NCI-H1417 (cell line): Measurements from ENCODE around the gene FGD2.

Experiments used
- DNase-seq, 3 experiments: peaks; one replicate each; lab custom pipeline; 2025; lab: John Stamatoyannopoulos, UW

FGD2 gene

GRCh38 chr6:37018198-37019064 is 13.0 kb downstream of the FGD2 start:
- peak; percentile 77 to 92 (median 86) for DNase-seq

GRCh38 chr6:37019065-37019450 is 13.6 kb downstream of the FGD2 start:
- peak; percentile 62 to 86 (median 76) for DNase-seq

DNA sequence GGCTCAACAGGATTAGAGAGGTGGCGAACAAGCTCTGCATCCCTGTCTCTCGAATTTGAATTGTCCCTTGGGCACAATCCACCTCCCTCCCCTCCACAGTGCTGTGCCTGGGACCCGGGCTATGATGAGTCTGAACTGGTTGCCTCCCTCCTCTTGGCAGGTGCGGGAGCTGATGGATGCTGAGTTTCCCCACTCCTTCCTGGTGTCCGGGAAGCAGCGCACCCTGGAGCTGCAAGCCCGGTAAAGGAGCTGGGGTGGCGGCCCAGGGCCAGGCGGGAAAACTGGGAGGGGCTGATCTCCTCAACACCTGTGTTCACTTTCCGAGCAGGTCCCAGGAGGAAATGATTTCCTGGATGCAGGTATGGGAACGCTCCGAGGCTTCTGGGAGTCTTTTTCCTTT is 14.9 kb downstream of the FGD2 start:
- peak; percentile 39 to 64 (median 49) for DNase-seq

- no peak for DNase-seq
Observed at GRCh38 chr6:37020812-37021211, 15.4 kb downstream of the FGD2 start.

GRCh38 chr6:37021356-37022129 is 16.1 kb downstream of the FGD2 start:
- peak in 1 of 3 experiments; percentile 44 for DNase-seq

- no peak for DNase-seq
Observed at GRCh38 chr6:37022135-37022863, 16.8 kb downstream of the FGD2 start.

- DNase-seq: no peak
Observed at GRCh38 chr6:37024656-37025337, 19.3 kb downstream of the FGD2 start.

DNA sequence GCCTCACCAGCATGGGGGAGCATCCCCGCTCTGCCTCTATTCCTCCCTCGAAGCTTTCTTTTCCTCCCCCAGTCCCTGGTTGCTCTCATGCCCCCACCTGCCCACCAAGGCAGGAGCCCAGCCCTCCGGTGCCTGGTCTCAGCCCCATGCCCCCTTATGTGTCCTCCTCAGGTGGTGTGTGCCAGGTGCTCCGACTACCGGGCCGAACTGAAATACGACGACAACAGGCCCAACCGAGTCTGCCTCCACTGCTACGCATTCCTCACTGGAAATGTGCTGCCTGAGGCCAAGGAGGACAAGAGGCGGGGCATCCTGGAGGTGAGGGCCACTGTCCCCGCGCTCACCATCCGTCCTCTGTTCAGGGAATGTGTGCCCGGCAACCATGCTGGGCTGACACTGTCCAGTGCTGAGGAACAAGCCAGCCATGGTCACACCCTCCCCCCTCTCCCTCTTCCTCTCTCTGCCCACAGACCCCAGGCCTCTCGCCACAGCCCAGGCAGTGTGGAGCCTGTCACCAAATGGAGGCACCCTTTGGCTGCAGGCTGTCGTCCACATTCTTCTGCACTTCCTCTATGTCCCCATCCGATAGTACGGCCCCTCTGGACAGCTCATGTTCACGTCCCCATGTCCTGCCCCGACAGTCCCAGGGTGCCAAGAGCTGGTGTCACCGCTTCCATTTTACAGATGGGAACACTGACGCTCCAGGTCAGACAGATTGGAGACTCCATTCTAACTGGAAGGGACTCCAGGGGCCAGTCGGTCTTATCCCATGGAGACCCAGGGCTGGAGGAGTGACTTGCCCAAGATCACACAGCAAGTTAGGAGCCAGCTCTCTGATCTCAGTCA is 20.4 kb downstream of the FGD2 start:
- DNase-seq: no peak

DNA sequence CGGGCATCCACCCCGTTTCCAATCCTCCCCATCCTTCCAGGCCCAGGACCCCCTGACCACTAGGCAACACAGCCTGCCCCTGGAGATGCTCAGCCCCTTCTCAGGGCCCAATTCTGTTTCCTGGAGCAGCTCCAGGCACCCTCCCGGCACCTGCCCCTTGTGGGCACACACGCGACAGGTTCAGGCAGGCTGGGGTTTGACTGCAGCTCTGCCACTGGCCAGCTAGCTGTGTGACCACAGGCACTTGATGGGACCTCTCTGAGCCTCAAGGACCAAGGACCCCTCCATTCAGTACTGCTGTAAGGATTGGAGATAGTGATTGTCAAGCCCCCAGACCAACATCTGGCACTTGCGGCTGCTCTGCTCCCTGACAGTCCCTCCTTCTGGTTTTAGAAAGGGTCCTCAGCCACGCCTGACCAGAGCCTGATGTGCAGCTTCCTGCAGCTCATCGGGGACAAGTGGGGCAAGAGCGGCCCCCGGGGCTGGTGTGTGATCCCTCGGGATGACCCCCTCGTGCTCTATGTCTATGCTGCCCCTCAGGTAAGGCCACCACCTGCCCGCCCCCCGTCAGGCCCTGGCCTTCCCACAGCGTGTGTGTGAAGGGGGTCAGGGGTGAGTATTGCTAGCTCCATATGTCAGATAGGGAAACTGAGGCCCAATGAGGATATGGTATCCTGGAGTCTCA is 21.7 kb downstream of the FGD2 start:
- DNase-seq: no peak

DNA sequence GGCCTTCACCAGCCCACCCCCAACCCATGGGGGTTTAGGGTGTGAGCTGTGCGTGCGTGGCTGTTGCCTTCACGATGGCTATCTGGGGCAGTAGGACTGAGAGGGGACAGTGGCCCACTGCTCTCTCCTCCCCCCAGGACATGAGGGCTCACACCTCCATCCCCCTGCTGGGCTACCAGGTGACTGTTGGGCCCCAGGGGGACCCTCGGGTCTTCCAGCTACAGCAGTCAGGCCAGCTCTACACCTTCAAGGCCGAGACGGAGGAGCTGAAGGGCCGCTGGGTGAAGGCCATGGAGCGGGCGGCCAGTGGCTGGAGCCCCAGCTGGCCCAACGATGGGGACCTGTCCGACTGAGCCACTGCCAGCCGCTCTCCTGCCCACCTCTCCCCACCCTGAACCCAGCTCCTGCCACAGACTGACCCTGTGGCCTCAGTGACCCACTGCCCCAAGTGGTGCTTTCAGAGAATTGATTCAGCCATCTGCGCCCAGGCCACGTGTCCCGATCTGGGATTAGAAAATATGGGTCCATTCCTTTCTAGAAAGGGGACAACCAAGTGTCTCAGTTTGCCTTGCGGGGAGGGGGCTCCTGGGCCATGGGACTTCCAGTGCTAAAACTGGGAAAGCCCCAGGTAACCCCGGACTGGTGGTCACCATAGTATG is 22.5 kb downstream of the FGD2 start:
- DNase-seq: no peak

- peak; percentile 38 to 49 (median 41) for DNase-seq
Observed at GRCh38 chr6:37029249-37029971, 24.0 kb downstream of the FGD2 start.

- no peak for DNase-seq
Observed at GRCh38 chr6:37030599-37030998, 25.1 kb downstream of the FGD2 start.

- no peak for DNase-seq
Observed at GRCh38 chr6:37032239-37032638, 26.8 kb downstream of the FGD2 start.

DNA sequence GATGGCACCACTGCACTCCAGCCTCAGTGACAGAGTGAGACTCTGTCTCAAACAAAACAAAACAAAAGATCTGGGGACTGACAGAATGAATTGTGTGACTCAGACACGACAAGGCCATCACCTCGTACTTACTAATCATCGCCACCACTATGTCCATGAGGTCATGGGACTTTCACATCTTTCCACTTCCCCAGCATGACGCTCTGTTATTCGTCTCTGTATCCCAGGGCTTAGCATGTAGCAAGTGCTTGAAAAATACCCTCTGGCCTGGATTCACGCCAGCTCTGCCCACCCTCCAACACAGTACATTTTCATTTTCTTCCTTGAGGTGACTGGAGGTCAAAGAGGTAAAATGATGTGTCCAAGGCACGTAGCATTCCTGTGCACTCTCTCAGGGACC is 27.8 kb downstream of the FGD2 start:
- no peak for DNase-seq

- no peak for DNase-seq
Observed at GRCh38 chr6:37033819-37034795, 28.7 kb downstream of the FGD2 start.

DNA sequence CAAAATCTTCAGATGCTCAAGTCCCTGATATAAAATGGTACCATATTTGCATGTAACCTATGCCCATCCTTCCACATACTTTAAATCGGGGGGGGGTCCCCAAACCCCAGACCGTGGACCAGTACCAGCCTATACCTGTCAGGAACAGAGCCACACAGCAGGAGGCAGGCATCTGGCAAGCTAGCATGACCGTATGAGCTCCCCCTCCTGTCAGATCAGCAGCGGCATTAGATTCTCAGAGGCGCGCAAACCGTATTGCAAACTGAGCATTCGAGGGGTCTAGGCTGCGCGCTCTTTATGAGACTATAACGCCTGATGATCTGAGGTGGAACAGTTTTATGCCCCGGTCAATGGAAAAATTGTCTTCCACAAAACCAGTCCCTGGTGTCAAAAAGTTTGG is 30.7 kb downstream of the FGD2 start:
- DNase-seq: no peak

DNA sequence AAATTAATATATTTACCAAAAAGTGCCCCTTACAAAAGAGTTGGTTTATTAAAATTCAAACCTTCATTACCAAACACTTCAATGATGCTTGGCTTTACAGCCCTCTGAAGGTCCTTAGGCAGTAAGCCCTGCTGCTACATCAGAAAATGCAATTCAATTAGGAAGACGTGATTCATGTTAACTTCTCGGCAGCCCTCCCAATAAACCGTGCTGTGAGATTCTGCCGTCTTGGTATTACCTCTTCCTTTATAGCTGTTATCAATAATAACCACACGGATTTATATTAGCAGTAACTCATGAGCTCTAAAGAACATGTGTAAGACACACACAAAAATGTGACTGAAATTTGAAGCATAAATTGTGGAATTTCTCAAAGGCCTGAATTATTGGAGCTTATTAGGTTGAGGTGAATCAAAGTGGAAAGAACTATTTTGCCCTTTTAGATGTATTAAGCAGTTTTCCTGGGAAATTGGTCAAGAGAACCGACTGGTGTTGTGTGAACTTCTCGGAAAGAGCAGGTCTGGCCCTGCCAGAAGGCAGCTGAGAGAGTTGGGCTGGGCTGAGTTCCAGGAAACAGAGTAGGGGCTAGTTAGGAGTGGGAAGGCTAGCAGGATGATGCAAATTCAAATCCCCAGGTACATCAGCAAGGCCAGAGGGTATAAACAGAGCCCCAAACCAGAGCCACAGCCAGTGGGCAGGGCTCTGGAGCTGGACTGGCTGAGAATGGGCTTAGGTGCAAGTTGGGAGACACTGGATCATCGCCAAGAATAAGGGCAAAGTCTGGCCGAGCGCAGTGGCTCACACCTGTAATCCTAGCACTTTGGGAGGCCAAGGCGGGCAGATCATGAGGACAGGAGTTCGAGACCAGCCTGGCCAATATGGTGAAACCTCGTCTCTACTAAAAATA is 33.1 kb downstream of the FGD2 start:
- no peak for DNase-seq
